ENCODE results near the gene TCEANC2.

TCEANC2 gene

GRCh38 chr1:54120018-54120697, 66.8 kb downstream of the TCEANC2 start:
- TF ChIP-seq CTCF (conservative IDR thresholded peaks at IDR 0.05) (no peak), ZFX (IDR thresholded peaks at IDR 0.05) (no peak)
- no peak overlapping the region for H3K27ac ChIP-seq

GRCh38 chr1:54120698-54121481, 67.5 kb downstream of the TCEANC2 start:
- no peak for TF ChIP-seq CTCF (conservative IDR thresholded peaks at IDR 0.05)
- no peak for TF ChIP-seq ZFX (IDR thresholded peaks at IDR 0.05)
- no peak overlapping the region for H3K27ac ChIP-seq

- no peak overlapping the region for H3K27ac ChIP-seq
- TF ChIP-seq CTCF (conservative IDR thresholded peaks at IDR 0.05) (peak; percentile 76), ZFX (IDR thresholded peaks at IDR 0.05) (no peak)
Observed at GRCh38 chr1:54121482-54122134, 68.2 kb downstream of the TCEANC2 start.

- TF ChIP-seq CTCF (conservative IDR thresholded peaks at IDR 0.05) = no peak
- no peak for TF ChIP-seq ZFX (IDR thresholded peaks at IDR 0.05)
- no peak overlapping the region for H3K27ac ChIP-seq
Observed at GRCh38 chr1:54122135-54122751, 68.8 kb downstream of the TCEANC2 start.

GRCh38 chr1:54122992-54123391, 69.6 kb downstream of the TCEANC2 start:
- no peak overlapping the region for H3K27ac ChIP-seq
- TF ChIP-seq CTCF (conservative IDR thresholded peaks at IDR 0.05) = no peak
- no peak for TF ChIP-seq ZFX (IDR thresholded peaks at IDR 0.05)

- no peak overlapping the region for H3K27ac ChIP-seq
- TF ChIP-seq CTCF (conservative IDR thresholded peaks at IDR 0.05) (no peak), ZFX (IDR thresholded peaks at IDR 0.05) (no peak)
Observed at GRCh38 chr1:54124472-54124871, 71.1 kb downstream of the TCEANC2 start.
